ENCODE results near the gene KCTD16.

KCTD16 gene

DNA sequence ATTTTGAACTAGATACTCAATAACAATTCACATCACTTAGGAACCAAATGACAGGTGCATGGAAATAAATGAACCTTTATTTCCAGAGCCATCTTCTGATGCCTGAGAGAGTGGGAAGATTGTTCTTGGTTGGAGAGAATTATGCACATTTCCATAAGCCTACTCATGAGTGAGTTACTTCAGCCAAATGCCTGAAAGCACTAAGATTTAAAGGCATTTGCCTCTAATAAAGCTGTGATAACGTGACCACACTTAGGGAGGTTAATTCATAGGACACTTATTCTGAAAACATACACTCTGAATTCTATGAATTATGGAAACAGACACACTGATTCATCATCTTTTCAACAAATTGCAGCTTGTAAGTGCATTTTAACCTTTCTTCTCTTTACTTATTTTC lies 40.0 kb downstream of the KCTD16 start:
- DNase-seq, result no peak

DNA sequence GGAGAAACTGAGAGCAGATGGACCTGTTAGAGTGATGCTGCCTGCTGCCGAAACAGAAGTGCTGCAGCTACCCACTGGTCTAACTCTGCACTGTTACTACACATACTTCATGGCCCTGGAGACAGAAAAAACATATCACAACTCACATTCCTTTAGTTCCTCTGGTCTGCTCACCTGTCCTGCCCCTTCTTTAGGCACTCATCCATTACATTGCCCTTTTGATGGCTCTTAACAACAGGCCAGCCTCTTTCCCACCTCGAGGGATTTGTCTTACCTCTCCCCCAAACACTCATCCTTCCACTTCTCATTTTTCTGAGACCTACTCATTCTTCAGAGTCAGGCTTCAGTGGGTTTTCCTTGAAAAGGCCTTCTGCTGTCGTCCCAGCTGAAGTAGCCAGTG lies 49.2 kb downstream of the KCTD16 start:
- no peak for DNase-seq

DNA sequence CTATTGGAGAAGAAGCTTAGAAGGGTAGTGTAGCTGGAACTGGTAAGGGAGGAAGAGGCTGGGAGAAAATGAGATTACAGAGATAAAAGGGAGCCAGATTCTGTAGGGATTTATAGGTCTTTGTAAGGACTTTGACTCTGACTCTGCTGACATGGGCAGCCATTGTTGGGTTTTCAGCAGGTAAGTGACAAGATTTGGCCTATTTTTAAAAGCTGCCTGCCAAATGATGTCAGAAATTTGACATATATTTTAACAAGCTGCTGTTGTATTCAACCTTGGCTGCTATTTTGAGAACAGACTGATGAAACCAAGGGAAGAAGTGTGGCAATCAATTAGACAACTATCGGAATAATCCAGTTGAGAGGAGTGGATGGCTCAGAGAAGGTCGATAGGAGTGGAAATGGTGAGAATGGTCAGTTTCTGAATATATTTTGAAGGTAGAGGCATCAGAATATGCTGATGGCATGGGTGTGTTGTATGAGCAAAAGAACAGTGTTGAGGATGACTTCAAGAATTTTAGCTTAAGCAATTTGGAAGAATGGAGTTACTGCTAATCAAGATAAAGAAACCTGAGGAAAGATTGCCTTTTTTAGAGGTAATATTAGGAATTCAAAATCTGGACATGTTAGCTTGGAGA lies 56.8 kb downstream of the KCTD16 start:
- no peak for DNase-seq

DNA sequence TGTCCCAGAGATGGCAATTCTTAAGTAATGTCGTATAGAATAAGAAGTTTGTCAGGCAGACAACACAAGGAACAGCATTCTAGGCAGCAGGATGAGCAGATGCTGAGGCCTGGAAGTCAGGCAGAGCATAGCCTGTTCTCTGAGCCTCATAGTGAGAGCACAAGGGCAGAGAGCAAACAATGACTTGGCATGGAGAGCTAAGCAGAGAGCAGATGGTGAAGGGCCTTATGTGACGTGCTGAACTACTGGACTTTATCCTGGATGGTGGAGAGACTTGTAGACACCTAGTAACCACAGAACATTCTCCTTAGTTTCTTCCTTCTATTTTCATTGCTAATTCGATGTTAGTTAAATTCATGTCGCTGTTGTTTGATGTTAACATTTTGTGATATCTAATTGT lies 60.1 kb downstream of the KCTD16 start:
- DNase-seq, result no peak

DNA sequence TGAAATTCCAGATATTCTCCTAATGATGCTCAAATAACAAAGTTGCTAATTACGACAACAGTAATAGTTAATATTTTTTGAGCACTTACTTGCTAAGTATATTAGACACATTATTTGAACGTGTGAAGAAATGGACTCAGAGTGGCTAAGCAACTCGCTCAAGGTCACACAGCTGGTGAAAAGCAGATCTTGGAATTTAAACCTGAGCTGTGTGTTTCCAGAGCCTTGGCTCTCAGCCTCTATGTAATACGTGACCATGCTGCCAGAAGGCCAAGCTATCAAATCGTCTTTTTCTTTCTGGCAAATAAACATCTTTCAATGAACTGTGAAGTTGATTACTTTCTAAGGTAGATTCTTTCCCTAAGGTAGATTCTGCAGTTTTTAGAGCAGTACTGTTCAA lies 61.6 kb downstream of the KCTD16 start:
- DNase-seq, result no peak

DNA sequence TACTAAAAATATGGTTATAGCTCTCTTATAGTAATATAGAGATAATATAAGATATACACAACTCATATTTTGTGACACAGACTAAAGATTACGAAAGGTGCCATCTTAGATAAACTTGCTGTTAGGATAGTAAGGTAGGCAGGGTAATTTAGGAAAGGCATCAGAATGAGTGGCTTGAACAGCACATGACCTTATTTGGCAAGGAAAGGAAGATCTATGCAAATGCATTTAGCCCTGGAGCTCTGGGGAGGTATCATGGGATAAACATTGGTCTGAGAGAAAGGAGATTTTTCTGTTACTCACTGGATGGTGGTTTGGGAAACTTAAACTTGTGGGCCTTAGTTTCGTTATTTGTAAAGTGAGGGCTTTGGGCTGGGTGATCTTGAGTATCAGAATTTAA lies 65.8 kb downstream of the KCTD16 start:
- no peak for DNase-seq

DNA sequence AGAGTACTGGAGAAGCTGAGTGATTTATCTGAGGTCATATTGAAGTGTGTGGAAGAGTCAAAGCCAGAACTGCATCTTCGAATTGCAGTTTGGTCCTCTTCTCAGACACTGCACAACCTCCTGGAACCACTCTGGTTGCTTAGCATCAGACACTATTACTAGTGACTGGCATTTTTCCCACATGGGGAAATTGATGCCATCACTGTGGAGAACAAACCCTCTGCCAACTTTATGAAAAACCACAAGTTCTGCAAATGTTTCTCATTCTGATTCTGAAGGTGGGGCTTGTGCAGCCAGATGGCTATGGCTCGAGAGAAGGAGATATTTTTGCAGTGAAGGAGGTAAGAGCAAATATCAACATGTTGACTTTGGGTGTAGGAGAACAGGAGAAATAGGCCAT lies 67.2 kb downstream of the KCTD16 start:
- DNase-seq, result peak in 1 of 2 donors; percentile 1

DNA sequence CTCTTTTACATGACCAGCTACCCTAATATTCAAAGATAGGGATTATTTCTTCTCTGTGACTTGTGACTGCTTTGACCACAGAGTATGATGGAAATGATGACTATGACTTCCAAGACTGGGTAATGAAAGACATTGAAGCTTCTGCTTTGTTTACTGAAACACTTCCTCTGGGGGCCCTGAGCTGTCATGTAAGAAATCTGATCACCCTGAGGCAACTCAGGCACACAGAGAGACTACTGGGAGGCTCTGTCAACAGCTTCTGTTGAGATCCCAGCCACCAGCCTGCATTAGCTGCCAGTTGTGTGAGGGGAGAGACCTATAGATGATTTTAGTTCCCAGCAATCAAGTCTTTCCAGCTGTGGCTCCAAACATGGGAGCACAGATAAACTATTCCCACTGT lies 76.5 kb downstream of the KCTD16 start:
- DNase-seq, result no peak

DNA sequence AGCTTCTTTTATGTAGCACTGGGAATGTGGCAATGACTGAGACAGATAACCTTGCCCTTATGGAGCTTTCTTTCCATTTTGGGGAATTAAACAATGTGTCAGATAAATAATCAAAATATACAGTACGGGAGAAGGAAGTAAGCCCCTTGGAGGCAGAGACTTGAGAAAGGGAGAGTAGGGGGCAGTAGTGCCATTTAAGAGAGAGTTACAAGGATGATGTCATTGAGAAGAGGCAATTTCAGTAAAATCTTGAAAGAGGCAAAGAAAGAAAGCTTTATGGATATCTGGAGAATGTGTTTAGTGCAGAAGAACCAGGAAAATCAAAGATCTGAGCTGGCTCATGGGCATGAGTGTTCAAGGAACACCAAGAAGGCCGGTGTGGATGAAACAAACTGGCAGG lies 77.3 kb downstream of the KCTD16 start:
- DNase-seq, result no peak

DNA sequence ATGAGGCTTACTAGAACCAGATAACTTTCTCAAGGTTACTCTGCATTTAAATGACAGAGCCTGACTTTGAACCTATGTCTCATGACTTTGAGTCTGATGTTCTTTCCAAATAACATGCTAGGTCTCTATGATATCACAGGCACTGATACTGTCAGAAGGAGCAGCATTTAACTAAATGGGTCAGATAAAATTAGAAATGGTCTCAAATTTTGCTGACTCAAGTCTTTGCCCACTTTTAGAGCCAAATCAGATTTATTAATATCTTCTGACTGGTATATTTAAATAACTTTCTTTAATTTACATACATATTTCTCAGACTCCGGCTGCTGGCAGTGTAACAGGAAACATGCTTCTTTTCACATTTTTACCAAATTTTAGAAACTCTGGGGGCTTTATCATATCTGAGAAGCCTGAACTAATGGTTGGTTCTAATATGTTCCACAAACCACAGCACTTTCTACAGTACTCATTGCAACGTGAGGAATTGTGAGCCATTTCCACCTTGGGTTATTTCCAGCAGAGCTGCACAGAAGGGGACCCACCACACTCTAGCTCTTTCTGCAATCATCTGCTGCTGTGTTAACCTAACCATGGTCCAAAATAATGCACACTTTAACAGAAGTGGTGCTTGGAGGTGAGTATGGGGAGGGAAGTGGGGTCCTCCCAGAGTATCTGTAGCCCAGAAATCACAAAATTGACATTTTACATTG lies 79.2 kb downstream of the KCTD16 start:
- DNase-seq, result no peak

DNA sequence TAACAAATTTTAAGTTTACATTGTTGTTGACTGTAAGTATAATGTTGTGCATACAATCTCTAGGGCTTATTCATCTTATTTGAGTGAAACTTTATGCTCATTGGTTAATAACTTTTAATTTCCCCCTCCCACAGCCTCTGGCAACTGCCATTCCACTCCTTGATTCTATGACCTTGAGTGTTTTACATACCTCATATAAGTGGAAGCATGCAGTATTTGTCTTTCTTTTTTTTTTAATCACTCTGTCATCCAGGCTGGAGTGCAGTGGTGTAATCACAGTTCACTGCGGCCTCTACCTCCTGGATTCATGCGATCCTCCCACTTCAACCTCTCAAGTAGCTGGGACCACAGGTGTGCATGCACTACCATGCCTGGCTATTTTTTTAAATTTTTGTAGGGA lies 83.9 kb downstream of the KCTD16 start:
- no peak for DNase-seq

DNA sequence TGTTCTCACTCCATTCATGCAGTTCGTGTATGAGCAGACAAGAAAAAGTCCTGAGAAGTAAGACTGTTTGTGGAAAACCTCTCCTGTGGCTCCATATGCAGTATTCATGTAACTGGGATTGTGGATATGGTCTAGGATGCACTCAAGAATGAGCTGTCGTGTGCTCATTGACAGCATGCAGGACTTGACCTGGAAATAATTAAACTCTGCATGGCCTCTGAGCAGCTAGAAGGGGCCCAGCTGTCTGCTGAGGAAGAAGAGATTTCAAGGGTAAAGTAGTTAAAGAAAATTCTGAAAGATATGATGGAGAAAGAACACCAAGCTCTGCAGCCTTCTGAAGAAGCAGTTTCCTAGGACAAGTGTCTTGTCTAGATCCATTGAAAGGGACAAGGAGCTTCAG lies 89.4 kb downstream of the KCTD16 start:
- no peak for DNase-seq

DNA sequence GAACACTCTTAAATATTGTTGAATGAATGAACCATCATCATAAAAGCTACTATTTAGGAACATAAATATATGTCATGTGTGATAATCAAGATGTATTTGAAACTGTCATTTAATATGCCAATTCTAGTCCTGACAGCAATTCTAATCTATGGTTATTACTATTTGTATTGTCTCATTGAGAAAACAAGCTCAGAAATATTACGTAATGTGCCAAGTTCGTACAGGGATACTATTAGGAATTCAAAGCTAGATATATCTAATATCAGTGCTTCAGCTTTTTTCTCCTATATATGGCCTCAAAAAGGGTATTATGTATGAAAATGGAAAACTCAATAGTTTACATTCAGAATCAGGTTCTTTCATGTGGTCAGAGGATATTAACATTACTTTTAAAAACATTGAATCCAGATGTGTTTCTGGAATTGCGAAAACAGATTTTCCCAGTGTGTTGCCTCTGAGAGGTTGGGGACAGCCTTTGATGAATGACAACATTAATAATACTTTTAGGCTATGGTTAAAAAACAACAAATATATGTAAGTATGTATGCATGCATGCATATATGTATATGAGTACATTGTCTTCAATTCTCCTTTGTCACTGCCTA lies 95.1 kb downstream of the KCTD16 start:
- DNase-seq, result no peak

DNA sequence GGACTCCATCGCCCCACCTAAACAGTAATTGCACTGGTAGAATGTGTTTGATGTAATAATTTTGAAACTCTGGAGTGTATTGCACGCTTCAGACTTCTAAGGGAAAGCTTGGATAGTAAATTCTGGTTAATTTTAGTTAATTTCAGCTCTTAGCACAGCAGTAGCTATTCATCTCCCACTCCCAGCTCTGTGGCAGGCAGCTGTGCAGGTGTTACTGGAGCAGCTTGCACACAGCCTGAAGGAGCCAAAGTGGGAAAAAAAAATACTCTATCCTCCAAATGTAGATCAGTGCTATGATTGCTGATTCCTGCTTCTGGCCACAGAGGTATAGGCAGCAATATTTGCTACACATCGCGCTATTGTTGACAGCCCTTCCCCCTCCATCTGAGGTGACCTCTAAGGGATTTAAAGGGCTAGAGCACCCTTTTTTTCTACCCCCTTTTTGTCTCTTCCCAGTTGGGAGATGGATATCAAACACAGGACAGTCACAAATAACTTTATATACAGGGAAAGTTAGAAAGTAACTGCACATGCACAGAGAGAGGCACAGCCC lies 97.4 kb downstream of the KCTD16 start:
- no peak for DNase-seq

DNA sequence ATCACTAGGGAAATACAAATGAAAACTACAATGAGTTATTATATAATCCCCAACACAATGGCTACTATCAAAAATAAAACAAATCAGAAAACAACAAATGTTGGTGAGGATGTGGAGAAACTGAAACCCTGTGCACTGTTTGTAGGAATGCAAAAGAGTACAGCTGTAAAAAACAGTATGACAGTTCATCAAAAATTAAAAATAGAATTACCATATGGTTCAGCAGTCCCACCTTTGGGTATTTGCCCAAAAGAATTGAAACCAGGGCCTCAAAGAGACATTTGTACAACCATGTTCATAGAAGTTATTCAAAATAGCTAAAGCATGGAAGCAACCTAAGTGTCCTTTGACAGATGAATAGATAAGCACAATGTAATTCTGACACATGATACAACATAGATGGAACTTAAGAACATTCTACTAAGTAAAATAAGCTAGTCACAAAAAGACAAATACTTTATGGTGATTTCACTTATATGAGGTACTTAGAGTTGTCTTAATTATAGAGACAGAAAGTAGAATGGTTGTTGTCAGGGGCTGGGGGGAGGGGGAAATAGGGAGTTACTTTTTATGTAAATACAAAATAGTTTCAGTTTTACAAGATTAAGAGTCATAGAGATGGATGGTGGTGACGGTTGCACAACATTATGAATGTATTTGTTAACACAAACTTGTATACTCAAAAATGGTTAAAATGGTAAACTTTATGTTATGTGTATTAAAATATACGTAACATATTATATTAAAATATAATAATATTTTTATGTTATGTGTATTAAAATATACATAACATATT lies 102.8 kb downstream of the KCTD16 start:
- DNase-seq, result no peak

DNA sequence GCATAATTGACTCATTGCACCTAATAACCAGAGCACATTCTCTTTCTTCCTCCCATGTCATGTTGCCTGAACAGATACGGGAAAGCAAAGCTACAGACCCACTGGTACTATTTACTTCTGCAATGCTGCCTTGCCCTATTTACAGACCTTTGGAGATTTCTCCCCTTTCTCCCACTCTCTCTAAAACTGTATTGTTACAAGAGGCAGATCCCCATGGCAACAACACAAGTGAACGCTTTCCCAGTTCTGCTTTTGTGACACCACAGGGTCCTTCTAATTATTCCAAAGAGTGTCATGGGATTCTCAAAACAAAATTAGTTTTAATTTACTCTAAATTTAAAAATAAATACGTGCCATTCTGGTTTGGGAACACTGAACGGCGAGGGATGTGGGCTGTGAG lies 104.7 kb downstream of the KCTD16 start:
- no peak for DNase-seq

DNA sequence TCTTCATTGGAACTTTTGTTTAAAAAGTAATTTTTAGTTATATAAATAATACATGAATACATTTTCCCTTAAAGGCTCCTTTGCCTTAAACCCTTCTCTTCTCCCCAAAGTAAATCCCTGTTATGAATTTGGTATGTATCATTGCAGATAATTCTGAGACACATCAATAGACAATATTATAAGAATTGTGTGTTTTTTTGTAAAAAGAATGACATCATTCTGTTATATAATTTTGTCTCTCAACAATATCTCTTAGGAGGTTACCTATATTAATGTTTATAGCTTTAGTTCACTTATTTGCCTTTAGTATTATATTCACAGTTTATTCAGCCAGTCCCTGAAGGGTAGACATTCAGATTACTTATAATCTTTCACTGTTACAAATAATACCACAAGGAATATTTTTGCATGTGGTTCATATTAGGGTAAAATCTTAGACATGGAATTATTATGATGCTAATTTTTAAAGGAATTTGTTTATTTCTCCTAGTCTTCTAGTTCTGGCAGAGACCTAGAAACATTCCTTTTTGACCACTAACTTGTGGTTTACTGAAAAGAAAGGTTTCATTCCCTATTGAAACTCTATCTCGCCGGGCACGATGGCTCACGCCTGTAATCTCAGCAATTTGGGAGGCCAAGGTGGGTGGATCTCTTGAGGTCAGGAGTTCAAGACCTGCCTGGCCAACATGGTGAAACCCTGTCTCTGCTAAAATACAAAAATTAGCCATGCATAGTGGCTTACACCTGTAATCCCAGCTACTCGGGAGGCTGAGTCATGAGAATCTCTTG lies 105.6 kb downstream of the KCTD16 start:
- DNase-seq, result no peak

DNA sequence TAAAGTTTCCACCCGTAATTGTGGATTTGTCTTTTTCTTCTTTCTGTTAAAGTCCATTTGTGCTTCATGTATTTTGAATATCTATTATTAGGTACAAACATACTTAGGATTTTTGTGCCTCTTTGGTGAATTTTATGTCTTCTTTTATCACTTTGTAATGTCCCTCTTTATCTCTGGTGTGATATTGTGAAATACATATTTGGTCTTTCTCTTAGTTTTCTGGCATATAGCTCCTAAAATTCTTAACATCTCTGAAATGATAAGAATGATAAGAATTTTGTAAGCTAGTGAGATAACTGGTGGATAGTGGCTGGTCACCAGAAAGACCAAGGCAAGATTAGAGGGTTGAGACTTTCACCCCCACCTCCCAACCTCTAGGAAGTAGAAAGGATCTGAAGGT lies 111.1 kb downstream of the KCTD16 start:
- no peak for DNase-seq

DNA sequence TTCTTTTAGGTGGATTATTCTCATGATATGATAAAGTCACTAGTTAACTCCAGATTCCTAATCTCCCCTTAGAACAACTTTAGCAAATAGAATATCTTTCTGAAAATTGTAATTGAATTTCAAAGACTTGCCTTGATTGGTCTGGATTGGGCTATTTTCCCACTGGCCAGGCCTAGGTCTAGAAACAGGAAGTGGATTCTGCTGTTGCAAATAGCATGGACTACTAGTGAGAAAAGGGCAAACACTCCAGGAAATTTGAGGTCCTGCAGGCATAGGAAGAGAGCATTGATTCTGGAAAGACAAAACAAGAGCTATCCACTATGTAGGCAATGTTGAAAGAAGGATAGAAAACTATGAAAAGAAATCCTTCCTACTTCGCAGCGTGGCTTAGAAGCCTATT lies 113.4 kb downstream of the KCTD16 start:
- DNase-seq, result no peak

DNA sequence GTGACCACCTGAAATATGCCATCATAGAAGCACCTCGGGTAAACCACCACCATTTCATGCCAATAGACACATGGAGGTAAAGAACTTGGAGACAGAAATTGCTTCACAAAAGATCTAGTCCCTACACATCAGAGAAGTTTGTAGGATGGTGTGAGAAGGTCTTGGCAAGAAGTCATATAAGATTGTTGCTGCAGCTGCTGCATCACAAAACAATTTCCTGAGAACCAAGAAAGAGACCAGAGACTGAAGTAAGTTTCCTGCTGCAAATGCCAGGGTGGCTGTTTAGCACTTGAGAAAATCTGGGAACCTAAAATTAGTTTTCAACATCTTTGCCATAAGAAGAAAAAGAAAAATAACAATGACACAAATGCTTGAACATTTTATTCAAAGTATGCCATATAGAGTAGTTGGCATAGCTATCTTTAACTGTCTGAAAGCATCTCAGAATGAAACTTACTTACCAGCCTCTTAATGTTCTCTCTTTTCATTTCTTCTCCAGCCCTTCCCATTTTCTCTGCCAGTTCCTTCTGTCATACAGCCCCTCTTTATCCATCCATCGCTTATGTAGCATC lies 114.3 kb downstream of the KCTD16 start:
- DNase-seq, result no peak

DNA sequence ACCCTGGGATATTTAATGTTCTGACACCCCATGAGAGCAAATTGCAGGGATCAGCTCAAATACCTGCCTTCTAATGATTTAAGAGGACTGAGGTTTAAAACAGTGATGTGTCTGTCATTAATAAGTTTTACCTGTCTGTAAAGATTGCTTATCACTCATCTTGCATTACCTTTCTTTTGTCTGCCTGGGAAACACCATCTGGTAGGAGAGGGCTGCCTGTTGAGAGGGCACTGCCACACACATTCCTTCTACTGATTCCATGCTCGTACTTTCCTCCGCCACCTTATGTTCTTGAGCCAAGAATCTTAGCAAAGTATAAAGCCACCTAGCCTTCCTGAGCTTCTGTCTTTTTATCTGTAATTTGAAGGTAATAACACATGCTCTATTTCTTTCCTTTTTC lies 118.6 kb downstream of the KCTD16 start:
- DNase-seq, result no peak

DNA sequence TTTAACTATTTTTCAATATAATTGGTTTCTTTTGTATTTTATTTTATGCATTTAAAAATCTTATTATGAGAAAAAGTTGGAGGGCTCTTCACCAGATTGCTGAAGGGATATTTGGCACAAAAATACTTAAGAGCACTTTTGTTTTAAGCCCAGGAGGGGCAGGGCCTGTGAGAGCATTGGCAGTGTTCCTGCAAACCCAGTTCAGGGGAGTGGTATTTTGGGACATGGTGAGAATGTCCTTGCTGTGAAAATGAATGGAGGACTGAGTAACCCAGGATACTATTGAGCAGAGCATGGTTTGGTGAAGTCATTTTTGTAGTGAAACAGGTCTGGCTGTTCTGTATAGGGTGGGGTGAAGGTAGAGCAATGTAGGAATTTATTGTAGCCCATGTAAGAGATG lies 121.4 kb downstream of the KCTD16 start:
- DNase-seq, result no peak

Data from inflammatory macrophage treated with lipopolysaccharide for 1 hour (primary cell).